LHCN-M2 (cell line): ENCODE data around the gene GAL3ST2. TPM values are rescaled to one million over a fixed set of nuclear protein-coding genes. Genes with fewer than 3 reads are reported as not detected.
"Not testable (repeated sequence)": the region's sequence is repeated elsewhere in the genome, so short reads cannot be mapped to it uniquely, and the experiment has no call there.

Experiments
- DNase-seq: peaks from one replicate; pipeline ENCODE4 v3.0.0-alpha.2; 2012; ENCODE audit warnings: low read depth
- polyA plus RNA-seq: library from polyadenylated mRNA; unstranded; fragments of >200 nt; gene quantifications from one replicate; pipeline ENCODE4 v1.2.1, GENCODE V29; 2012; ENCODE audit warnings: missing spikeins
- total RNA-seq: library from RNA; depleted of rRNA; stranded (reverse); fragments of >200 nt; gene quantifications from 2 replicates; pipeline ENCODE4 v1.2.3, GENCODE V29; 2014; rRNA removed

GAL3ST2 gene
- not detected in 2 replicates for total RNA-seq
- polyA plus RNA-seq = not detected

GRCh38 chr2:241776336-241777169 lies at the start of gene GAL3ST2:
Gene GAL3ST2 (plus strand): TSS chr2:241776822. CDS start chr2:241776956, 134 bp downstream.
- no peak for DNase-seq

DNA sequence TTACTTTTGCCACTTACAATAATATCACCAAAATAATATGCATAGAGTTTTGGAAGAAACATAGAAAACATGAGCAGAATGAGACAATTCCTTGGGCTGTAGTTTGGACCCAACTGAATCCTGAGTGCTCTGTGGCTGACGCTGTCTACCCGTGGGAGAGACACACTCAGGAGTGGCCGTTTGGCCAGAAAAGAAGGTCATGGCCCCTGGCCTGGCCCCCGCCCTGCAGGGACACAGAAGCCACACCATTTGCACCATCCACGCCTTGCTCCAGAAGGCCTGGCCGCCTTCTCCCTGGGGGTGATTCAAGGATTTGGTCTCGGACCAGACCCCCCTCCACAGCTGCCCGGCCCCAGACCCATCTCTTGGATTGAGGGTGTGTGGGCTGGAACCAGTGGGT lies 48.6 kb upstream of the GAL3ST2 start:
- DNase-seq = no peak

- DNase-seq = no peak
Measured at GRCh38 chr2:241728627-241729026, 48.0 kb upstream of the GAL3ST2 start.

DNA sequence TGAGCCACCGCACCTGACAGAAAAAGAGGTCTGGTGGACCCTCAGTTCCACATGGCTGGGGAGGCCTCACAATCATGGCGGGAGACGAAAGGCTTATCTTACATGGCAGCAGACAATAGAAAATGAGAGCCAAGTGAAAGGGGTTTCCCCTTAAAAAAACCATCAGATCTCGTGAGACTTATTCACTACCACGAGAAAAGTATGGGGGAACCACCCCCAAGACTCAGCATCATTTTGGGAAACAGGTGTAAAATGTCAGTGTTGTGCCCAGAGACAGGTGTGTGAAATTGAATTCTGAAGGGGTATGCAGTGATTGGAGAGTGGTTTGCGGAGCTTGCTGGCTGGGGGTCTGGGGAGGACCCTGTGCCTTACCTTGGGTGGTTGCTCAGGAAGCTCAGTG lies 46.8 kb upstream of the GAL3ST2 start:
- DNase-seq = no peak

DNA sequence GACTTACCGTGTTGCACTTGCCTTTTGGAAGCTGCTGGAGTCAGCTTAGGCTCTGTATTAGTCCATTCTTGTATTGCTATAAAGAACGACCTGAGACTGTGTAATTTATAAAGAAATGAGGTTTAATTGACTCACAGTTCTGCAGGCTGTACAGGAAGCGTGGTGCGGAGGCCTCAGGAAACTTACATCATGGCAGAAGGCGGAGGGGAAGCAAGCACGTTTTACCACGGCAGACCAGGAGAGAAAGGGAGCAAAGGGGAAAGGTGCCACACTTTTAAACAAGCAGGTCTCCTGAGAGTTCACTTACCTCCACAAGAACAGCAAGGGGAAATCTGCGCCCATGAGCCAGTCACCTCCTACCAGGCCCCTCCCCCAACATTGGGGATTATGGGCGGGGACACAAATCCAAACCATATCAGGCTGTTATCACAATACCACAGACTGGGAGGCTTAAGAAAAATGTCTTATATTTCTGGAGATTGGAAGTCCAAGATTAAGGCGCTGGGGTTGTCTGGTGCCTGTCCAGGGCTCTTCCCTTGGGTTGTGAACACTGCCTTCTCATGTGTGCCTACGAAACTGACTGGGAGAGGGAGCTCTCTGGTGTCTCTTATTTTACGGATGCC lies 45.8 kb upstream of the GAL3ST2 start:
- DNase-seq = no peak

GRCh38 chr2:241732513-241733186 lies 44.0 kb upstream of the GAL3ST2 start:
- peak; percentile 33 for DNase-seq

GRCh38 chr2:241733391-241734207 lies 43.0 kb upstream of the GAL3ST2 start:
- no peak for DNase-seq

DNA sequence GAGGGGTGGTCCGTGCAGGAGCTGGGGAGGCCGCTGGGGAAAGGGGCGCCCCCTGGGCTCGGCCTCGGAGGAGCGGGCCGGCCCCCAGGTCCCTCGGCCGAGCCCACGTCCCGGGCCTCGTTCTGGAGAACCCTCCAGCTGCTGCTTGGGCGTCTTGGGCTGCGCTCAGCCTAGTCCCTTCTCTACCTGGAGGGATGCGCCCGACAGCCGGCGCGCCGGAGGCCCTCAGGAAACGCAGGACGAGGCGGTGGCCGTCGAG lies 42.5 kb upstream of the GAL3ST2 start:
- no peak for DNase-seq

DNA sequence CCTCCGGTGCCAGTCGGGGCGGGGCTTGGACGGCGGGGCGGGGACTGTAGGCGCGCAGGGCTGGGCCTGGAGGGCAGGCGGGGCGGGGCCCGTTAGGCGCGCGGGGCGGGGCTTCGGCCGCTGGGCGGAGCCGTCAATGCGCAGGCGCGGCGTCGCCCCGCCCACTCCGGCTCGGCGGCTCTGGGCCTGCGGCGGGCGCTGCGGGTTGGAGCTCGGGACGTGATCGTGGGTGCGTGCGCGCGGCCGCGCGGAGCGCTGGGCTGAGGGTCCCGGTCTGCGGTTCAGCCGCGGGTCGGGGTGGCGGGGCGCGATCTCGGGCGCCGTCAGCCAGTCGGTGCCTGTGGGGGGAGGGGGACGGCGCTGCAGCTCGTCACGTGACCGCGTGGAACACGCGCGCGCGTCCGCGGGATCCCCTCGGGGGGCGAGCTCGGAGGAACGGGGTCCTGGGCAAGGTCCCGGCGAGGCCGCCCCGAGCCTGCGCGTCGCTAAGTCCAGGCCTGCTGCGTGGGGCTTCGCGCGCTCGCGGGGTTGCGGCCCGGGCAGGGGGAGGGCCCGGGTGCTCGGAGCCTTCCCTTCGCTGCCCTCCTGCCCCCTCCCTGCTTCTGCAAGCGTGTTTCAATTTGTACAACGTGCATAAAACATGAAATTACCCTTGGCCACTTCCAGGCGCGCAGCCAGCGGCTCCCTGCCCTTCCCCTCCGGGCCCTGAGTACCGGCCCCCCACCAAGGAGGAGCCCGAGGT lies 42.0 kb upstream of the GAL3ST2 start, which contains the start of gene D2HGDH:
D2HGDH (plus strand) TSS at position 164 of the 742 bp plus-strand sequence. CDS start 595 bp downstream, outside the sequence.
- peak; percentile 67 for DNase-seq

- no peak for DNase-seq
Measured at GRCh38 chr2:241736111-241736510, 40.5 kb upstream of the GAL3ST2 start.

GRCh38 chr2:241738040-241738686 lies 38.5 kb upstream of the GAL3ST2 start:
- no peak for DNase-seq

GRCh38 chr2:241739177-241739576 lies 37.4 kb upstream of the GAL3ST2 start:
- no peak for DNase-seq

GRCh38 chr2:241739651-241740050 lies 37.0 kb upstream of the GAL3ST2 start:
- DNase-seq = peak; percentile 64

DNA sequence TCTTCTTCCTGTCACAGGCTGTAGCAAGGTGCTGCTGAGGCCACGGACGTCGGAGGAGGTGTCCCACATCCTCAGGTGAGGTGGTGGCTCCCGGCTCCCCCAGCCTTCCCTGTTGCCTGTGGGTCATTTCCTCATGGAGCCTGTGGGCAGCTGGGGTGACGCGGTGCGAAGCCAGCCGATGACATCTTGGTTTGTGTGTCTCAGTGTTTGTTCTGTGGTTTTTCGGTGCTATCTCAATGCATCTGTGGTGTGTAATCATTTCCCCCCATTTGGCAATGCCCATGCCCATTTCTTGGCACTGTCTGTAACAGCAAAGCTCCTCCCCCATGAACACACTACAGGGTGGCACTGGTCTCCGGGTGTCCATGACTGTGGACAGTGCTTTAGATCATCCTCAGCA lies 35.6 kb upstream of the GAL3ST2 start:
- peak; percentile 82 for DNase-seq

DNA sequence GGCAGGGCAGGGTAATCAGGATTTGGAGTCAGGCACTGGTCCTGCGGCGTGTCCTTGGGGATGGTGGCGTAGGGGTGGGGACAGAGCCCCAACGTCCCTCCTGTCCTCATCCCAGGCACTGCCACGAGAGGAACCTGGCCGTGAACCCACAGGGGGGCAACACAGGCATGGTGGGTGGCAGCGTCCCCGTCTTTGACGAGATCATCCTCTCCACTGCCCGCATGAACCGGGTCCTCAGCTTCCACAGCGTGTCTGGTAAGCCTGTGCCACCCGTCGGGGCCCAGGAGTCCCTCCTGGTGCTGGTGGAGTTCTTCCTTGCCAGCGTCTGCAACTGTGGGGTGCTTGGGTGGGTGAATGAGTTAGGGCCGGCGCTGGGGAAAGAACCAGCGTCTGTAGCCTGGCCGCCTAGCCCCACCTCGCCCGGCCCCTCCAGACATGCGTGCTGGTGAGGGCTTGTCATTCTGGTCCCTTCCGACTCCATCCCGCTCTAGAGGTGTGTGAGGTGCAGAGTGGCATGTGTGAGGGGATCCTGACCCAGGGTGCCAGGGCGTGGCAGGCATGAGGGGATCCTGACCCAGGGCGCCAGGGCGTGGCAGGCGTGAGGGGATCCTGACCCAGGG lies 34.2 kb upstream of the GAL3ST2 start:
- no peak for DNase-seq

DNA sequence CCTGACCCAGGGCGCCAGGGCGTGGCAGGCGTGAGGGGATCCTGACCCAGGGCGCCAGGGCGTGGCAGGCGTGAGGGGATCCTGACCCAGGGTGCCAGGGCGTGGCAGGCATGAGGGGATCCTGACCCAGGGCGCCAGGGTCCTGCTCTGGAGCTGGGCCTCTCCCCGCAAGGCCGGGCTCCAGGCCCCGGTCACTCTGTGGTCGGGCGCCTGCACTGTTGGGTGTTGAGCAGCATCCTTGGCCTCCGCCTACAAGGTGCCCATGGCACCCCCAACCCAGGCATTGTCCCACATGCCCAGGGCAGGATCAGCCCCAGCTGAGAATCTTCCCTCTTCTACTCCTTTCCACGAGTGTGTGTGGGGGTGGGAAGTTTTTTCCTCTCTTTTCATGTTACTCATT lies 33.6 kb upstream of the GAL3ST2 start:
- DNase-seq = not testable (repeated sequence)

- DNase-seq = no peak
Measured at GRCh38 chr2:241743620-241744019, 33.0 kb upstream of the GAL3ST2 start.

DNA sequence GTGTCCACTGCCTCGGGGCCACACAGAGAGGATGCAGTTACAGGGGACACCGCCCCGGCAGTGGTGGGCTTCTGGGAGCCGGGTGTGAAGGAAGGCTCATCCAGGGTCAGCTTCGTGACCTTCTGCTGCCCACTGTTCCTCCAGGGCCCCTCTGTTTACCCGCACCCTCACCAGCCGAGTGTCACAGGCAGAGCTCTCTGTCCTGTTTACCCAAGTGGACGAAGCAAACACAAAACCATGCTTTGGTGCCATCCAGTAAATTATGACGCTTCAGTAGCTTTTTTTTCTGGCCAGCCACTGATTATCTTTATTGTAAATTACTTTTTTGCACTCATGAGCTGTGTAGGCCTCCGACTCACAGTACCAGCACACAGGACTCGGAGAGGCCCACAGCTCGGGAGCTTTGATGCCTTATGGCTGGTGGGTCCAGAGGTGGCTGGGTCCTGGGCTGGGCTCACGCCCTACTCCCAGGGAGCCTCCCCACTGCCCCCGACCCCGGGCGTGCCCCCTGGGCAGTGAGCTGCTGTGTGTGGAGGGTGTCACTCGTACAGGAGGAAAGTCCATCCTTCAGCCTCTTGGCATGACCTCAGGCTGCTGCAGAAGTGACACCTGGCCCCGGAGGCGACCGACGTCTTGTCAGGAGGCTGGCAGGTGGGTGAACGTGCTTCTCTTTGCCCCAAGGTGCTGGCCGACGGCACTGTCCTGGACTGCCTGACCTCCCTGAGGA lies 32.4 kb upstream of the GAL3ST2 start:
- no peak for DNase-seq

- no peak for DNase-seq
Measured at GRCh38 chr2:241745276-241745675, 31.3 kb upstream of the GAL3ST2 start.
